Measurements from ENCODE around the gene PTPRK.

GRCh38 chr6:128240024-128240428 lies 280.4 kb downstream of the PTPRK start:
- no peak for TF ChIP-seq EGR1 (IDR thresholded peaks at IDR 0.05; ENCODE audit: borderline replicate concordance, low read depth, low read length)
- no peak for TF ChIP-seq CTCF (IDR thresholded peaks at IDR 0.05; ENCODE audit: control extremely low read depth in 1 of 3, insufficient read depth in 1 of 3, low read depth in 1 of 3, low read length in 3 of 3)
- TF ChIP-seq MAX (IDR thresholded peaks at IDR 0.05) = no peak
- TF ChIP-seq PHF8 (conservative IDR thresholded peaks at IDR 0.05; ENCODE audit: low read depth, low read length) = no peak
